ENCODE measurements around the gene MYOD1. TPM values are rescaled to one million over a fixed set of nuclear protein-coding genes. Genes with fewer than 3 reads are reported as not detected.

The MYOD1 gene
- total and polyA plus RNA-seq, 2 of the 13 experiments (the other 11 are each of a cell fraction or from before 2014, with no cell fraction given): not detected

- no peak for TF ChIP-seq MAFK (conservative IDR thresholded peaks at IDR 0.05 in 1 of 2, IDR thresholded peaks at IDR 0.05 in 1 of 2; ENCODE audit: low read length in 2 of 2)
- peak; percentile 86 for TF ChIP-seq BCL3 (CRISPR knock-in tag; IDR thresholded peaks at IDR 0.05)
- peak; percentile 94 for TF ChIP-seq ERF (CRISPR knock-in tag; IDR thresholded peaks at IDR 0.05)
- TF ChIP-seq ARNTL (CRISPR knock-in tag; IDR thresholded peaks at IDR 0.05): peak; percentile 90
- TF ChIP-seq ZNF580 (CRISPR knock-in tag; IDR thresholded peaks at IDR 0.05; ENCODE audit: borderline replicate concordance, low read depth): peak; percentile 96; the same call in 1 of the 2 replicates
- TF ChIP-seq TSC22D2 (CRISPR knock-in tag; IDR thresholded peaks at IDR 0.05; ENCODE audit: borderline replicate concordance): peak; percentile 86; the same call in 1 of the 2 replicates
- TF ChIP-seq THYN1 (CRISPR knock-in tag; IDR thresholded peaks at IDR 0.05; ENCODE audit: borderline replicate concordance, low read depth): no peak
- peak; percentile 88; the same call in 1 of the 2 replicates for TF ChIP-seq ZNF724P (CRISPR knock-in tag; IDR thresholded peaks at IDR 0.05; ENCODE audit: borderline replicate concordance)
- peak; percentile 73 for TF ChIP-seq ZNF121 (CRISPR knock-in tag; IDR thresholded peaks at IDR 0.05)
- TF ChIP-seq MNT (IDR thresholded peaks at IDR 0.05): no peak
- TF ChIP-seq ZNF407 (CRISPR knock-in tag; IDR thresholded peaks at IDR 0.05; ENCODE audit: not compliant biosample characterization): no peak
- TF ChIP-seq ZNF20 (CRISPR knock-in tag; IDR thresholded peaks at IDR 0.05): no peak
- peak; percentile 62 for TF ChIP-seq BHLHE40 (IDR thresholded peaks at IDR 0.05; ENCODE audit: low read length)
- peak; percentile 75; the same call in 1 of the 2 replicates for TF ChIP-seq ZNF678 (CRISPR knock-in tag; IDR thresholded peaks at IDR 0.05)
- peak; percentile 65; the same call in 1 of the 2 replicates for TF ChIP-seq ZZZ3 (CRISPR knock-in tag; IDR thresholded peaks at IDR 0.05; ENCODE audit: borderline replicate concordance)
- no peak for TF ChIP-seq MLLT10 (CRISPR knock-in tag; IDR thresholded peaks at IDR 0.05)
- peak; percentile 94 for TF ChIP-seq BCL6 (CRISPR knock-in tag; IDR thresholded peaks at IDR 0.05)
Measured at GRCh38 chr11:17770048-17770652, 50.8 kb downstream of the MYOD1 start (continued).
